Middle frontal gyrus (tissue), 1 donor: Measurements from ENCODE around the gene CCL25.

ENCODE experiments used
- DNase-seq: peaks from one replicate; pipeline ENCODE4 v3.0.0-alpha.2; 2015; ENCODE audit warnings: low spot score; ENCODE audit errors: extremely low spot score

CCL25 gene

DNA sequence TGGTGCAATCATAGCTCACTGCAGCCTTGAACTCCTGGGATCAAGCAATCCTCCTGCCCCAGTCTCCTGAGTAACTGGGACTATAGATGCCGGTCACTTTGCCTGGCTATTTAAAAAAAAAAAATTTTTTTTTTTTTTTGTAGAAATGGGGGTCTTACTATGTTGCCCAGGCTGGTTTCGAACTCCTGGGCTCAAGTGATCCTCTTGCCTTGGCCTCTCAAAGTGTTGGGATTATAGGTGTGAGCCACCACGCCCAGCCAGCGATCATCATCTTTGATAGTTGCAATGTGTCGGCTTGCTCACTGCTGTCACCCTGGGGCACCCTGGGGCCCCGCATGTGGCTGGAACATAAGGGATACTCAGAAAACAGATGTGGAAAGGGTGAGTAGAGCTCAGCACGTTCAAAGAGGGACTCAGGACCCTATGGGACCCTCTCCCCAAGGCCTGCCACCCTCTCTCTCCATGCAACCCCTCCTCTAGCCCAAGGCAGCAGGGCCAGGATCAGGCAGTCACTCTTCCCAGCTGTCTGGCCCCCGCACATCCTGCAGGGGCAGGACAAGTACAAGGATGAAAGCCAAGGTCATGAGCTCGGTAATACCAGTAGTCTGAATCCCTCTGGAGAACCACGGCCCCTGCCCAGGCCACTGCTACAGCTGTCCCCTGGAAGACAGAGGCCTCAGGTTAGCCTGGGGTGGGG lies 6.5 kb upstream of the CCL25 start:
- DNase-seq = no peak

DNA sequence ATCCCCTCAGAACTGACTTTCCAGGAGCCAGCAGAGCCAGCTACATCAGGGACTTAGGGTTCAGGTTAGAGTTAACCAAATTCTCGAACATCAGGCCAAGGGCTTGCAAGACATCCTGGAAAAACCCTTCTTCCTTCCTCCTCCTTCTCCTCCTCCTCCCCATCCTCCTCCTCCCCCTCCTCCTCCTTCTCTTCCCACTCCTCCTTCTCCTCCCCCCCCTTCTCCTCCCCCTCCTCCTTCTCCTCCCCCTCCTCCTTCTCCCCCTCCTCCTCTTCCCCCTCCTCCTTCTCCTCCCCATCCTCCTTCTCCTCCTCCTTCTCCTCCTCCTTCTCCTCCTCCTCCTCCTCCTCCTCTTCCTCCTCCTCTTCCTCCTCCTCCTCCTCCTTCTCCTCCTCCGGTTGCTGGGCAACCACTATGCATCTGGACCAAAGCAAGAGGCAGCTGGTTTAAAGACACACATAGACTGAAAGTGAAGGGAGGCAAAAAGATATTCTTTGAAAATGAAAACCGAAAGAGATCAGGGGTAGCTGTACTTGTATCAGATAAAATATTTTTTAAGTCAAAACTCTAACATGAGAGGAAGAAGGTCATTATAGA lies 5.9 kb upstream of the CCL25 start:
- no peak for DNase-seq

DNA sequence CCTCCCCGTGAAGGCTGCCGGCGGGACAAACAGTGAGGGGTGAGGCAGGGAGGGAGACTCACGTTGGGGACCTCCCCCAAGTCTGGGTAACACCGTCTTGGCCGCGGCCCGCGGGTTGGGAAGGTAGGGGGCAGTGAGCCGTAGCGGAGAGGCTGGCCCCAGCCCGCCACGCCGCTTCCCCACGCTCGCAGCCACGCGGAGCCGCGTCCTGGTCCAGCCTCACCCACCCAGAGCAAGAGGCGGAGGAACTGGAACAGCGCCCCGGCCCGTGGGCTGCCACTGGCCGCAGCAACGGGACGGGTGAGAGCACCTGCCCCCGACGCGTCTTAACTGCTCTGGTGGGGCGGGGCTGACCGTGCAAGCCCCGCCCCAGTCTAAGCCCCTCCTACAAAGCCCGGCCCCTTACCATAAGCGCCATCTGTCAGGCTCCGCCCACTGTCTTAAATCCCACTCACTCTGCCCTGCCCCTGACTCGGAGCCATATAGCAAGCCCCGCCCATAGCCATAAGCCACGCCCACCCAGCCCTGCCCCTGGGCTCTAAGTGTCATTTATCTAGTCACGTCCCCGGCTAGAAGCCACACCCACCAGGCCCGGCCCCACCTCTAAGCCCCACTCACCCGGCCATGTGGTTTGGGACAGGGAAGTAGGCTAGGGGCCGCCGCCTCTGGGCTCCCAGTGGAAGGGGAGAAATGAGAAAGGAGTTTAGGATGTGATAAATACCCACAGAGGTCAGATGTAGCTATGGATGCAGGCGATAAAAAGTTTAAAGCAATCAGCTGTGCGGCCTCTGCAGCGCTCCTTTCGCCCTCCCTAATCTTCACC lies 2.1 kb upstream of the CCL25 start:
- DNase-seq = no peak

DNA sequence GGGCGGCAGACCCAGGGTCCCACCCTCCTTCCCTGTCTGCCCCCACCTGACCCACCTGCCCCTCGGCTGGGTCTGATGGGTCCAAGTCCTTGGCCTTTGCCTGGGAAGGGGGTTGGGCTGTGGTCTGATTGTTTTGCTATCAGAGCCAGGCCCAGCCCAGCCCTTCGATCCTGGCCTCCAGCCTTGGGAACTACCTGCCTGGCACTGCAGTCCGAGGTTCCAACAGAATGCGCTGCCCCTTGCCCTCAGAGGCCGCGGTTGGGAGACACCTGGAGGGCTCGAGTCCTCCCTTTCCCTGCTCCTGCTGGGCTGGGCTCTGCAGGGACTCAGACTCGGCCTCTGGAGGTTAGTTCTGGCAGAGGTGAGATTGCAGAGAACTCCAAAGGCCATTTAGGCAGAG lies 1.6 kb downstream of the CCL25 start:
- no peak for DNase-seq

DNA sequence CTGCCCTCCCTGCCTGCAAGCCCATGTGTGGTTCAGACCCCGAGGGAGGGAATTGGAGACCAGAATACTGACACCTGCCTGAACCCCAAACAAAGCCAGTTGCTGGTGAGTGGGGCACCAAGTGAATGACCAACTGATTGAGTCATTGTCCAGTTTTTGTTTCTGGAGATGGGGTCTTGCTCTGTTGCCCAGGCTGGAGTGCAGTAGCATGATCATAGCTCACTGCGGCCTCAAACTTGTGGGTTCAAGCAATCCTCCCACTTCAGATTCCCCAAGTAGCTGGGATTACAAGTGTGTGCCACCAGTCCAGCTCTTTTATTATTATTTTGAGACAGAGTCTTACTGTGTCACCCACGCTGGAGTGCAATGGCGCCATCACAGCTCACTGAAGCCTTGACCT lies 4.0 kb downstream of the CCL25 start:
- DNase-seq = no peak

DNA sequence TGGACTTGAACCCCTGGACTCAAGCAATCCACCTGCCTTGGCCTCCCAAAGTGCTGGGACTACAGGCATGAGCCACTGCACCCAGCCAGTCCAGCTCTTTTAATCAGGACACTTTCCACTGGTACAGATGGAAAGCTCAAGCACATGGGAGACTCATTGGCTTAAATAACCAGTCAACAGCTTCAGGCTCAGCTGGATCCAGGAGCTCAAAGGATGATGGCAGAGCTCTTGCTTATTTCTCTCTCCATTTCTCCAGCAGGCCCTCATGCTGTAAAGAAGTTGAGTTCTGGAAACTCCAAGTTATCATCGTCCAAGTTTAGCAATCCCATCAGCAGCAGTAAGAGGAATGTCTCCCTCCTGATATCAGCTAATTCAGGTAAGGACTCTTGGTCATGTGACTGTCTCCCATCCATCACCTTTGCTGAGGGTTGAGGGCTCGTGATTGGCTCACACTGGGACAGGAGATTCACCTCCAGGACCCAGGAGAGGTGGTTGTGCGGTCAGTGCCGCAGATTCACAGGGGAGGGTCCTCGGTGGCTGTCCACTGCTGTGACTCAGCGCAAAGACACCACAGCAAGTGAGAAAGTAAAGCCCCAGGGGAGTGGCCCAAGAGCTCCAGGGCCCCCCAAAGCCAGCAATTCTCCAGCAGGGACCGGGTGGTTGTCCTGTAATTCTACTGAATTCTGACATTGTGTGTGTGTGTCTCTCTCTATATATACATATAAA lies 5.1 kb downstream of the CCL25 start:
- no peak for DNase-seq

DNA sequence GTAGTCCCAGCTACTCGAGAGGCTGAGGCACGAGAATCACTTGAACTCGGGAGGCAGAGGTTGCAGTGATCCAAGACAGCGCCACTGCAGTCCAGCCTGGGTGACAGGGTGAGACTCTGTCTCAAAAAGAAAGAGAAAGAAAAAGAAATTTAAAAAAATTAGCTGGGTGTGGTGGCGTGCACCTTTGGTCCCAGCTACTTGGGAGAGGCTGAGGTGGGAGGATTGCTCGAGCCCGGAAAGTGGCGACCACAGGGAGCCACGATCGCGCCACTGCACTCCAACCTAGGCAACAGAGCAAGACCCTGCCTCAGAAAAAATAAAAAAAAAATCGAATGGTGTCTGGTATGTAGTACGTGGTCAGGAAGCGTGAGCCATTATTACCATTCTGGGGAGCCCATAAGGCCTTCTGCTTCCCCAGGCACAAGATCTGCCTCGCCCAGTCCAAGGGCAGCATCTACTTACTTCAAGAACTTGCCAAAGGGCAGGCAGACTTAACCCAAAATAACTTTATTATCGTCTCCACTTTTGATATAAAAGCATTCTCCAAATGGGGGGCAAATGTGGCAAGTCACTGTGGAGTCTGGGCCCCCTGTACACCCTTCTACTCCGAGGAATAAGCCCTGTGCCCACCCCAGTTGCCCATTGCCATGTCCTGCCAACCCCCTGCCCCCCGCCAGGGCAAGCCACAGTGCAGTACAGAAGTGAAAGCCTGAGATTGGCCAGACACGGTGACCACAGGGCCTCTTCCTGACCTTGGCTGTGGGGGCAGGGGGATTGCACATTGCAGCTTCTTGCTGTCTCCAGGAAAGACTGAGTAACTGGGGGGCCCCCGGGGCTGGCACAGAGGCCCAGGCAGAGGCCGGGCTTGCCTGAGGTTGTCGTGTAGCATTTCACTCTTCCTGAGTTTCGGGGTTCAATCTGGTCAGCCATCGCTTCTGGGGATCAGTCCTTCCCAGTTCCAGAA lies 12.6 kb downstream of the CCL25 start:
- no peak for DNase-seq

DNA sequence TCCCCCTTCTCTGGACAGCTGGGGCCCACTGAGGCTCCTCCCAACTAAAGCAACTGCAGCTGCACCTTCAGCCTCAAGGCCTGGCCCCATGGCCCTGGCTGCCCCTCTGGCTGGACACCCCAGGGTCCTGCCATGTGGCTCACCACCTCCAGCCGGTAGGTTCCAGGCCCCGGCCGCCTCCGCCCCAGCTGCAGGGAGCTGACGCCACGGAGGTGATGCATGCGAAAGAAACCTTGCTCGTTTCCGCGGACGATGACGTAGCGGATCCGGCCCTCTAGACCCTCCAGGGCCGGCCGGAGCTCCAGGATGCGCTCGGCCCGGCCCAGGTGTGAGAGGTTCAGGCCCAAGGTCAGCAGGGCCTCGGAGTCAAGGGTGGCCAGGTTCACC lies 13.3 kb downstream of the CCL25 start:
- no peak for DNase-seq

DNA sequence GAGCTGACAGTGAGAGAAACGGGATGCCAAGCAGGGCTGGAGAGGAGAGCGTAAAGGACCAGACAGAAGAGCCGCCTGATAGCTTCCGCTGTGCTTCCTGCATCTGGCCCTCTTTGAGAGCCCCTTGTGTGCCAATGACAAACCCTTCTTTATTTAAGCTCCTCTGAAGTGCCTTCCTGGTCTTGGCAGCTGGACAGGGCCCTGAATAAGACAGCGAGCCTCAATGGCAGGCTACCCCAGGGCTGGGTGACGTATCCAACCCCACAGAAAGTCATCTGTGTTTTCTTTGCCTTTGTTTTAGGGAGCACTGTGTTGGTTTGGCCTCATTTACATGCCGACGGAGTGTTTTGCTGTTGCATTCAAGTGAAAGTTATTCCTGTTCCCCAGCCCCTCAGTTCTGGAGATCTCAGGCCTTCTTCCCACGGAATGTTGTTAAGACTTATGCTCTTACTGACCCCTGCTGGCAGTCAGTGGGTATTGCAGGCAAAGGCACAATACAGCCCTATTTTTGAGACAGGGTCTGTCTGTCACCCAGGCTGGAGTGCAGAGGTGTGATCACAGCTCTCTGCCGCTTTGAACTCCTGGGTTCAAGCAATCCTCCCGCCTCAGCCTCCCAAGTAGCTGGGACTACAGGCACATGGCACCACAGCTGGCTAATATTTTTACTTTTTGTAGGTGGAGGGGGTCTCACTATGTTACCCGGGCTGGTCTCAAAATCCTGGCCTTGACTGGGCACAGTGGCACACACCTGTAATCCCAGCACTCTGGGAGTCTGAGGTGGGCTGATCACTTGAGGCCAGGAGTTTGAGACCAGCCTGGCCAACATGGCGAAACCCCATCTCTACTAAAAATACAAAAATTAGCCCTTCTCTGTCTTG lies 16.8 kb downstream of the CCL25 start:
- DNase-seq = no peak

DNA sequence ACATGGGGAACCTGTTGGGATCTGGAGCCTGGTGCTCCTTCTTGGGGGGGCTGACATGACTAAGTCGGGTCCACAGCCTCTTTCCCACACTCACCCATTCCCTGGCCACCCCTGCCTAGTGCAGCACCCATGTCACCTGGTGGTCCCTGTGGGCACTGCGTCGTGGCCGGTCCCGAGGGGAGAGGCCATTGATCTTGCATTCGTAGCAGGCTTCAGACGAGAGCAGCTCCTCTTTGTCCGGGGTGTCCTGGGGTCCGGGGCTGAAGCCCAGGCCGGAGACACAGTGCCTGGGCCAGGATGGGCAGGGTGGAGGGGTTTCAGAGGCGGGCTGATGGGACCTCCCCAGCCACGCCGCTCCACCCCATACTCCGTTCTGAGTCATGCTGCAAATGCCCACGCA lies 19.4 kb downstream of the CCL25 start:
- DNase-seq = no peak

DNA sequence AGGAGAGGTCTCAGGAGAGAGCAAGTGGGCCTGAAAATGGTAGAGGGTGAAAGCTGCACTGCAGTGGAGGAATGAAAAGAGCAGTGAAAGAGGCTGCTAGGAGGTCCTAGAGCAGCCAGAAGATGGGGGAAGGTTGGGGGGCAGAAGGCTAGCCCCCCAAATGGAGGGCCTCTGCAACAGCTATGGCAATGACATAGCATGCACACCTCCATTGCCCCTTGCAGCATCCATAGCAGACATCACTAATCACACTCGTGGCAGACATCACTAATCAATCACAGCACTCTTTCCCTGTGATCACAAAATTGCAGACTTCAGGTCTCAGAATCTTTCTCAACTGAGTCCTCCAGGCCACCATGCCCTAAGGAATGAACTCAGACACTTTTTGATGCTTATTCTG lies 21.9 kb downstream of the CCL25 start:
- DNase-seq = no peak

DNA sequence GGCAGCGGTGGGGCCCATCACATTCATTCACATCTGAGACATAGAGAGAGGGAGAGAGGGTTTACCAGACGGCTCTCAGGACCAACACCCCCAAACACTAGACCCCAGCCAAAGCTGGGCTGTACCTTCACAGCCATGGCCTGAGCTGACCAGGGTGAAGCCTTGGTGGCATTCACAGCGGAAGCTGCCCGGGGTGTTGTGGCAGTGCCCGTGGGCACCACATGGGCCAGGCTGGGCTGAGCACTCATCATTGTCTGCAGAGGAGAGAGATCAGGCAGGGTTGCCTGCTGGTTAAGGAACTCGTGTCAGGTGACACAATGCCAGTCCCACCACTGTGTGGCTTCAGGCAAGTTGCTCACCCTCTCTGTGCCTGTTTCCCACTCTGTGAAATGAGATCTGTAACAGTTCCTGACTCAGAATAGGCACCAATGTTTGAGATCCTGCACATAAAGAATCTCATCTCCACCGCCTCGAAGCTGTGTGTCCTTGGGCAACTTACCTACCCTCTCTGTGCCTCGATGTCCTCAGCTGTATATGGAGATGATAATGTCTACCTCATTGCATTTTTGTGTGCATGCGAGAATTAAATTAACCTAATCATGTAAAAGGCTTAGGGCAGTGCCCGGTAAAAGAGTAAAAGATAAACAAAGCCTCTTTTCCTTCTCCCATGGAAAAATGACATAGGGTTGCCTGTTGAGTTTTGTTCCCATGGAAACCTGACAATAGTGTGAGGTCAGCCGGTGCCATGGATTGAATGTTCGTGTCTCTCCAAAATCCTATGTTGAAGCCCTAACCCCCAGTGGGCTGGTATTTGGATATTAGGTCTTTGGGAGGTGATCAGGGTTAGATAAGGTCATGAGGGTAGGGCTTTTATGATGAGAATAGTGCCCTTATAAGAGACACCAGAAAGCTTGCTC lies 22.9 kb downstream of the CCL25 start:
- DNase-seq = no peak

DNA sequence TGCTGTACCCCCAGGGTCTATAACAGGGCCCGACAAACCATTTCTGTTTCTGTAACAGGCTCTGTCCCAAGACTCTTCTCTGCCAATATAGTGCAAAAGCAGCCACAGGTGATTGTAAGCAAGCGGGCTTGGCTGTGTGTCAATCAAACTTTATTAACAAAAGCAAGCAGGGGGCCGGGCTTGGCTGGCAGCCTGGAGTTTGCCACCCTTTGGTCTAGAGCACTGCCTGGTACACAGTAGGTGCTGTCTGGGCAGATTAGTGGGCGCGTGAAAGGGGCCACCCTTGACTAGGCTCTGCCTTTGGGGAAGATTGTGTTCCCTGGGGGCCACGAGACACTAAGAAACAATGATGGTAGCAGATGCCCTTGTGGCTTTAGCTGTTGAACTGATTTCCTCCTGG lies 27.4 kb downstream of the CCL25 start:
- DNase-seq = no peak

DNA sequence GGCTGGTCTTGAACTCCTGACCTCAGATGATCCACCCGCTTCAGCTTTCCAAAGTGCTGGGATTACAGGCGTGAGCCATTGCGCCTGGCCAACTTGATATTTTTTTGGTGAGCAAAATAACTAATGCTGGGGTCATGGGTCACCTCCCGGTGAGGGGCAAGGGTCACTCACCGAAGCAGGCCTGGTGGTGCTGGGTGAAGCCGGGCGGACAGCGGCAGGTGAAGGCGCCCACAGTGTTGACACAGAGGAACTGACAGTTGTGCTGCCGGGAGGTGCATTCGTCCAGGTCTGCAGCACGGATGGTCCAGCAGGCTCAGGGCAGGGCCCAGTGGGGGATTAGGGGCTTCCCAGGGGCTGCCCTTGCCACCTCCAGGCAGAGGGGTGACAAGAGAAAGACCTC lies 28.3 kb downstream of the CCL25 start:
- no peak for DNase-seq

DNA sequence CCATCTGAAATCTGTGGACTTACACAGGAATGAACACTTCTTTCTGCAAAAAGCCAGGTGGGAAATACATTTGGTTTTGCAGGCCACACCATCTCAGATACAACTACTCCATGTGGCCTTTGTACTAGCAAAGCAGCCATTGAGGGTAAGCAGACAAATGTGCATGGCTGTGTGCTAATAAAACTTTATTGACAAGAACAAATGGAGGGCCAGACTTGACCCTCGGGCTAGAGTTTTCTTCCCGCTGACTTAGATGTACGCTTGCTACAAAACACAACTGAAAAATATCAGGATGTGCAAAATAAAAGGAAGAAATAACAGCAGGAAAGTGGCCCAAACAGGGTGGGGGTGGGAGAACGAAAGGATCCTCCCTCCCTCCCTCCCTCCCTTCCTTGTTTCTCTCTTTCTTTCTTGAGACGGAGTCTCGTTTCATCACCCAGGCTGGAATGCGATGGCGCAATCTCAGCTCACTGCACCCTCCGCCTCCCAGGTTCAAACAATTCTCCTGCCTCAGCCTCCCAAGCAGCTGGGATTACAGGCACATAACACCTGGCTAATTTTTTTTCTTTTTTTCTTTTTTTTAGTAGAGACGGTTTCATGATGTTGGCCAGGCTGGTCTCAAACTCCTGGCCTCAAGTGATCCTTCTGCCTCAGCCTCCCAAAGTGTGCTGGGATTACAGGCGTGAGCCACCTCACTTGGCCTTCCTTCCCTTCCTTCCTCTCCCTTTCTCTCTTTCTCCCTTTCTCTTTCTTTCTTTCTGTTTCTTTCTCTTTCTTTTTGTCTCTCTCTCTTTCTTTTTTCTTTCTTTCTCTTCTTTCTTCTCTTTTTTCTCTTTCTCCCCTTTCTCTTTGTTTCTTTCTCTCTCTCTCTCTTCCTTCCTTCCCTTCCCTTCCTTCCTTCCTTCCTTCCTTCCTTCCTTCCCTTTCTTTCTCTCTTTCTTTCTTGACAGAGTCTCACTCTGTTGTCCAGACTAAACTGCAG lies 29.3 kb downstream of the CCL25 start:
- no peak for DNase-seq

DNA sequence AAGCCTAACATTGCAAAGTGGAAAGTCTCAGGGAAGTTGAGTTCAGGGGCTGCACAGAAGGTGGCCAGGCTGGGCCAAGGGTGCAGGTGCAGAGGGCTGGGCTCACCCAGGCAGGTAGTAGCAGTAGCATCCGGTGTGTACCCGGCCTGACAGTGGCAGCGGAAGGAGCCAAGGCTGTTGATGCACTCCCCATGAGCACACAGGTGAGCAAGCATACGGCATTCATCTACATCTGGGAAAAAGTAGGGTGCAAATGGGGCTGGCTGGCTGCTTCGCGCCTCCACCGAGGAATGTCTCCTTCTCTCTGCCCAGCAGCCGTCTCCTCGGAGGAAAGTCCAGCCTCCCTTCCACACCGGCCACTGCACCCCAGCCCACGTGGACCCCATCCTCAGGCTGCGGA lies 30.6 kb downstream of the CCL25 start:
- DNase-seq = no peak

DNA sequence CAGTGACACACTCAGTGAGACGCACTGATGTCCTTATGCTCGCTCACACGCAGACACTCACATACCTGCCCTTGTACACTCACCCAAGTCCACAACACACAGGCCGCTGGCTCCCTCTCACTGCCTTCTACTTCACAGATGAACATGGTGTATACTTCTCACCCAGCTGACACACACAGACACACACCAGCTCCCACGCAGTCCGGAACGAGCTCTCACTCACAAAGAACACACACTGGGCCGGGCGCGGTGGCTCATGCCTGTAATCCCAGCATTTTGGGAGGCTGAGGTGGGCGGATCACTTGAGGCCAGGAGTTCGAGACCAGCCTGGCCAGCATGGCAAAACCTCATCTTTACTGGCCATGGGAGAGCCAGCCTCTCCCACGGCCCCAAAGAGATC lies 31.6 kb downstream of the CCL25 start:
- no peak for DNase-seq
